ENCODE results near the gene NHERF2.

Gene NHERF2

DNA sequence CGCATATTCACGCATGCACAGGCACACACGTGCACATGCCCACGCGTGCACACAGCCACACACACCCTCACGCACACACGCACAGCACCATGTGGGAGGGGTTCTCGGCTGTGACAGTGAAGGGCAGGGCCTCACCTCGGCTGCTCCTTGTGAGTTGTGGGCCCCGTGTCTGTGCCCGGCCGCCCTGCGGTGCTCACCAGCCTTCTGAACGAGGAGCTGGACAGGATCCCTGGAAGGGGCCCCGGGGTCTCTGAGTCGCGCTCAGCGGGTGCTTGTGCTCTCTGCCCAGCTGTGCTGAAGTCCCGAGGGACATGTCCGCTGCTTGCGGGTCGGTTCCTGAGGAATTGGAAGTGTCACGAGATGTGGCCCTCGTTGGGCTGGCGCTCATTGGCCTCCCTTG, 37.2 kb downstream of the NHERF2 start:
- DNase-seq = no peak

DNA sequence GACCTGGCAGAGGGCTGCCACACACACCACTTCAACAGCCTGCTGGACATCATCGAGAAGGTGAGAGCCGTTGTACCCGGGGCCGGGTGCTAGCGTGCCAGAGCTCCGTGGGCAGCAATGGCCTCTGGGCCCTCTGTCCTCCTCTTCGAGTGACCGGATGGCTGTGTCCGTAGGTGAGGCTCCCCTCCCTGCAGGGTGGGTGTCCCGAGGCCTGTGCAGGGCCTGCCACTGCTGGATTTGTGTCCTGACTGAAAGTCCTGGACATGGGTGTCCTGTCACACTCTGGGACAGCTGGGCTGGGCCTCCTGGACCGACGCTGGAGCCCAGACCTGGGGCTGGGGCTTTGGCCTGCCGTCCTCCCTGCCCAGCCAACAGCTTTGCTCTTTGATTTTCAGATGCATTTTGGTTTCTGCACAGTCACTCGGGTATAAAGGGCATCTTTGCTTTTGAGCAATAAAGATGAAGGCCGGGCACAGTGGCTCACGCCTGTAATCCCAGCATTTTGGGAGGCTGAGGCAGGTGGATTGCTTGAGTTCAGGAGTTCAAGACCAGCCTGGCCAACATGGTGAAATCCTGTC, 37.8 kb downstream of the NHERF2 start:
- DNase-seq = no peak

DNA sequence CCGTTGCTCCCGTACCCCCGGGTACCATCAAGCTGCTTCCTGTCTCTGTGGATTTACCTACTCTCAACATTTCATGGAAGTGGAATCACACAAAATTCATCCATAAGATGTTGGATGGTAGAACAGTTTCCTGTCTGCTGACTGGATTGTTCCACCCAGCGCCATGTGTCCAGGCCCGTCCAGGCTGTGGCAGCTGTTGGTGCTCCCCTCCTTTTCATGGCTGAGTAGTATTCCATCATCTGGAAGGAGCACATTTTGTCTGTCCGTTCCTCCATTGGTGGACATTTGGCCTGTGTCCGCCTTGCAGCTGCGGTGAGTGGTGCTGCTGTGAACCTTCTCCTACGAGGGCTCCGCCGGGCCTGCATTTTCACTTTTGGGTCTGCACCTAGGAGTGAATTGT, 39.4 kb downstream of the NHERF2 start:
- DNase-seq = no peak

DNA sequence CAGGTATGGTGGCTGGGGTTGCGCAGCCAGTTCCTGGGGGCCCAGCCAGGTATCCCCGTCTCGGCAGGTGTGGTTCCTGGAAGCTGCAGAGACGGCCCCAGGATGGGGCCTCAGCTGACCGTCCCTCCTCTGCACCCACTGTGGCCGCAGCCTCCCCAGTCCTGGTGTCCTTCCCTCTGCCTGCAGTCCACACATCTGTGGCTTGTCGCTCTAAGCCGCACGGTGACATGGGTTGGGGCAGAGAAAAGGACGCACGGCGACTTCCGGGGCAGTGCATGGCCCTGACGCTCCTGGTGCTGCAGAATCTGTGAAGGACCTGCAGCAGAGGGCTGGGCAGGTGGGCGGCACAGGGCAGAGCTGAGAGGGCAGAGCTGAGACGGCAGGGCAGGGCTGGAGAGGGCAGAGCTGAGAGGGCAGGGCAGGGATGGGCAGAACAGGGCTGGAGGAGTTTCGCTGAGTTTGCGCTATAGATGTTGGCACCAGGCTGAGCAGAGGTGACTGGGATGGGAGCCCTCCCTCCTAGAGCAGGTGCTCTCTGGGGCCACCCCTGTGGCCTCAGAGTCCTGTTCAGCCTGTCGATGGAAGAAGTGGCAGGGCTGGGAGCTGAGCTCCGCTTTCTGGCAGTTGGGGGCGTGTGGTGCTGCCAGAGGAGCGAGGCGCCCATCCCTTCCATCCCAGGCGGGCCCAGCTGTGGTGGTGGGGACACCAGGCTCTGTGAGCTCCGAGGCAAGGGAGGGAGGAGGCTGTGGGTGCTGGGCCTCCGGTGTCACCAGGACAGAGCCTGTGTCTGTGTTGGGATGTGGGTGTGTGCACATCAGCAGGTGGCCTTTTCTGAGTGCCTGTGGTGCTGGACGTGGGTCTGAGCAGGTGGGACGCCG, 44.1 kb downstream of the NHERF2 start:
- no peak for DNase-seq

DNA sequence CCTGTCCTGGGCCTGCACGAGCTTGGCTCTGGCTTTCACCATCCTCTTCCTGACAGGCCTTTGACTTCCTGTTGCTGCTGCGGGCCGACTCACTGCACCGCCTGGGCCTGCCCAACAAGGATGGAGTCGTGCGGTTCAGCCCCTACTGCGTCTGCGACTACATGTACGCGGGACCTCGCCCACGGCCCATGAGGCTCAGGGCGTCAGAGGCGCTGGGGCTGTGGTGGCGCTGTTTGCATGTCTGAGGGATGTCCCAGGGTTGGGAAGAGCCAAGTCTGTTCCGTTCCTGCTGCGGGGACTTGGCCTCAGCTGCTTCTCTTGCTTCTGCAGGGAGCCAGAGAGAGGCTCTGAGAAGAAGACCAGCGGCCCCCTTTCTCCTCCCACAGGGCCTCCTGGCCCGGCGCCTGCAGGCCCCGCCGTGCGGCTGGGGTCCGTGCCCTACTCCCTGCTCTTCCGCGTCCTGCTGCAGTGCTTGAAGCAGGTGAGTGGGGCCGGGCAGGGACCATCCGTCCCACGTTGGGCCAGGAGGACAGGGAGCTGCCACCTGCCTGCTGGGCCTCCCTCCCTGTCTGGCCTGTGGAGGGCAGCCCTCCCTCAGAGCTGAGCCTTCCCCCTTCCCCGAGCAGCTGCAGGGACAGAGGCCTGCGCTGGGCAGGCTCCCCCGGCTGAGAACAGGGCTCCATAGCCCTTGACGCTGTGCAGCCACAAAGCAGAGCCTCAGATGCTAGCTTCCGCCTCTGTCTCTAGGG, 44.9 kb downstream of the NHERF2 start:
- DNase-seq = no peak

DNA sequence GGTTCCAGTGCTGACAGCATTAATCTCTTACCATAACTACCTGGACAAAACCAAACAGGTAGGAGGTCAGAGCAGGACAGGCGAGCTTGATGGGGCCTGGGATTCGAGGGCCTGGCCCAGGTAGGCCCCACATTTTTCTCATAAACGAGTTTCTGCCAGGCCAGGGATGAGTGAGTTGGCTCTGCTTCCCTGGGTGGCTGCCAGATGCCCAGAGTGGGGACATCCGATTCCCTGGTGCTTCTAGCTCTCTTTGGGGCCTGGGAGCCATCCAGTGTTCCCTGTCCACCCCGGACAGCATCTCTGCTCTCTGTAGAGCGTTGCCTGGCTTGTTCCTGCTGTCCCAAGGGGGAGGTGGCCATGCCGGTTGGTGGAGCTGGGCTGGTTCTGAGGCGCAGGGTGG, 46.2 kb downstream of the NHERF2 start:
- no peak for DNase-seq

DNA sequence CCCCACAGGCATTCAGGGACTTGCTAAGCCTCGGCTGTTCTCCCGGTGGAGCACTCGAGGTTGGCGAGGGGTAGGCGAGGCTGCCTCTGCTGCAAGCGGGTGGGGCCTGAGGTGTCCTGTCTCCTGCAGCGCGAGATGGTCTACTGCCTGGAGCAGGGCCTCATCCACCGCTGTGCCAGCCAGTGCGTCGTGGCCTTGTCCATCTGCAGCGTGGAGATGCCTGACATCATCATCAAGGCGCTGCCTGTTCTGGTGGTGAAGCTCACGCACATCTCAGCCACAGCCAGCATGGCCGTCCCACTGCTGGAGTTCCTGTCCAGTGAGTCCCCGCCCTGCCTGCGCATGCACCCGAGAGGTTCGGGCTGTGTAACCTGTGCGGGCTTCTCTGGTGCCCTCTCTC, 47.4 kb downstream of the NHERF2 start:
- no peak for DNase-seq

DNA sequence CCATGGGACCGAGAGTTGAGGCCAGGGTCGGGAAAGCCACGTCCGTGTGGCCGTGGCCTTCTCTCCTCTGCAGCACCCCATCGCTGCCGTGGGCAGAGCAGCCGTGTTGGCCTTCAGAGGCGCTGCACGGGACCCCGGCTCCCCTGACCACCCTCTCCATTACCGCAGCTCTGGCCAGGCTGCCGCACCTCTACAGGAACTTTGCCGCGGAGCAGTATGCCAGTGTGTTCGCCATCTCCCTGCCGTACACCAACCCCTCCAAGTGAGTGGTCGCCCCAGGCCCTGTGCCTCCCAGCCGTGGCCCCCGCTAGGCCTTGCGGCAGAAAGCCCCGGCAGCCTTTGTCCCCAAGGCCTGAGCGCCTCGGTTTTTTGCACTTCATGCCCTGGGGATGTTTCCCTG, 48.9 kb downstream of the NHERF2 start:
- DNase-seq = no peak

DNA sequence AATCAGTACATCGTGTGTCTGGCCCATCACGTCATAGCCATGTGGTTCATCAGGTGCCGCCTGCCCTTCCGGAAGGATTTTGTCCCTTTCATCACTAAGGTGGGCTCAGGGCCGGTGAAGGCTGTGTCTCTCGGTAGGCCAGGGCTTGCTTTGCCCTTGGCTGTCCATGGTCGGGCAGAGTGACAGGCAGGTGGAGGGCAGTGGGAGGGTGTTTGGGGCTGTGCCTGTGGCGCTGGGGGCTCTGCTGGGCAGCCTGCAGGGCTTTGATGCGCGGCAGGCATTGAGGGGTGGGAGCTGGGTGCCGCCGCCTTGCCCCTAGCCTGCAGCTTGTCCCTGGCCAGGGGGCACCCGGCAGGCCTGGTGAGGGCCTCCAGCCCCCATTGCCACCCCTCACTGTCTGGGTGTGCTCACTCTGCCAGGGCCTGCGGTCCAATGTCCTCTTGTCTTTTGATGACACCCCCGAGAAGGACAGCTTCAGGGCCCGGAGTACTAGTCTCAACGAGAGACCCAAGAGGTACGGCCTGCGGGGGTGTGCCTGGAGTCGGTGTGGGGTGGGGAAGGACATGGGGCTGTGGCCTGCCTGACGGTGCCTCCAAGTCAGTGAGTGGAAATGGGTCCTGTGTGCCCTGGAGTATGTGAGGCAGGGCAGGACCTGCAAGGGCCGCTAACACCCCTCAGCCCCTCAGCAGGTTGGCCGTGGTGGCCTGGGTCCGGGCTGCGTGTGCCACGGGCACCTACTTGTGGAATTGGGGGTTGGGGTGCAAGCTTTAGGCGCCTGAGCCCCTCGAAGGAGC, 49.6 kb downstream of the NHERF2 start:
- no peak for DNase-seq

DNA sequence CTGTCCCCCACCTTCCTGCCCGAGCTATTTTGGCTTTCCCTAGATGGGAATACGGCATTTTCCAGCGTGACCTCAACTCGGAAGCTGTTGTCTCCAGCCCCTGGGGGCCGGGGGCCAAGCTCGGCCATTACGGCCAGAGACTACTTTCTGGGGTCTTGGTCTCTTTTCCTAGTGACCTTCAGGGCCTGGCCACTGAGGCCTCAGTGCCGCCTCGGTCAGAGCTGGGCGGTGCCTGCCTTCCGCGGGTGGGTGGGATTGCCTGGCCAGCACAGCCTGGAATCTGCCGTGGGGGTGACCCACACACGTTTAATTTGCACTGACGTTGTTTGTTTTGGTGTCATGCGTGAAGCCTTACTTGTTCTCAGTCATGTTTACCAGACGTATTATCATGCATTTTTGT, 50.3 kb downstream of the NHERF2 start:
- no peak for DNase-seq

DNA sequence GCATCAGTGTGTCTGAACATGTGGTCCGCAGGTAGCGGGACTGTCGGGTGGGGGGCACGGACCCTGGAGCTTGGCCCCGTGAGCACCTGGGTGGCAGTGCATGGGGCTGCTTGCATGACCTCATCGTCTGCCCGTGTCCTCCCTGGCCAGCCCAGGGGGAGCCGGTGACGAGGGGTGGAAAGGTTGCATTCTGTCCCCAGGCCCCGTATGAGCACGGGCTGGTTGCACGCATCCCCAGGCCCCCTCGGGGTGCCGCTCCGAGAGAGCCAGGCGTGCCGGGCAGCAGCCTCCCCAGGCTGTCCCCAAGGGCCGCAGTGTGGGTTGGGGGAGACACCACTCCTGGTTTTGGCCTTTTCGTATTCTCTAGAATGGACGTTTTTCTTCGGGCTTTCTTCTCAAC, 51.0 kb downstream of the NHERF2 start:
- DNase-seq = no peak

DNA sequence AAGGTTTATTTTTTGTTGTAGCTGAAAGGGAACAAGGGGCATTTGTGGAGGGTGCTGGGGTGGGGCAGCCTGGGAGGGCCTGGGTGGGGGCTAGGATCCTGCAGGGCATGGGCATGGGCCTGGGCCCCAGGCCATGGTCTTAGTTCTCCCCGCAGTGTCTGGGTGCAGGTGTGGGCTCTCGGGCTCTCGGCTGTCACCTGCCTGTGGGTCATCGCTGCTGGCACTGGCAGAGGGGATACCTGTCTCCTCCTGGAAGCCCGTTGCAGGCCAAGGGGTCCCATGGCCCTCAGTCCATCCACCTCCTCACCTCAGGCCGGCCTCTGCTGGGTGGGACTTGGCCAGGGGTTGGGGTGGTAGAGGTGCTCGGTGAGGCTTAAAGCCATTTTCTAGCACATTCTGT, 51.4 kb downstream of the NHERF2 start:
- no peak for DNase-seq

DNA sequence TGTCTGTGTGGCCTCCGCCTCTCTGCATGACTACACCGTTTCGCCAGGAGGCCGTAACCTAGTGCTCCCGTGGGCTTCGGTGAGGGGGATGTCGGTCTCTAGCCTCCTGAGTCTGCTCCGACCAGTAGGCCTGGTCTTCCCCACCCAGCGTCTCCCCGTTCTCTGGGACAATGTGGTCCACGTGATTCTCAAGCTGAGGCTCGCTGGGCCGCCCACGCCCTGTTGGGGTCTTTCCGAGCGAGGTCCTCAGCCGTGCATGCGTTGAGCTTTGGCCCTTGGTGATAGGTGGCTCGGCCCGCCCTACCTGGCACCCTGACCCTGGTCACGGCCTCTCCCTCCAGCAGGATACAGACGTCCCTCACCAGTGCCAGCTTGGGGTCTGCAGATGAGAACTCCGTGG, 52.0 kb downstream of the NHERF2 start:
- DNase-seq = no peak

DNA sequence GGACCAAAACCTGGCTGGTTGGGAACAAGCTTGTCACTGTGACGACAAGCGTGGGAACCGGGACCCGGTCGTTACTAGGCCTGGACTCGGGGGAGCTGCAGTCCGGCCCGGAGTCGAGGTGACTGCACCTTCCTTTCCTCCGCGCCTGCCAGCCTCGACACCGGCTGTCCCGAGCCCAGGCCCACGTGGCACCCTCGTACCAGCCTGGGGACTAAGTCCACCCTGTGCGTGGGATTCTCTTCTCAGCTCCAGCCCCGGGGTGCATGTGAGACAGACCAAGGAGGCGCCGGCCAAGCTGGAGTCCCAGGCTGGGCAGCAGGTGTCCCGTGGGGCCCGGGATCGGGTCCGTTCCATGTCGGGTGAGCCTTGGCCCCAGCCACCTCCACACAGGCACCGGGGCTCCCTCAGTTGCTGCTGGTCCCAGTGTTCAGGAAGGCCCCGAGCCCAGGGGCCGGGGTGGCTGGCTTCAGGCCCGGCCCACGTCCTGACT, 52.7 kb downstream of the NHERF2 start:
- no peak for DNase-seq

DNA sequence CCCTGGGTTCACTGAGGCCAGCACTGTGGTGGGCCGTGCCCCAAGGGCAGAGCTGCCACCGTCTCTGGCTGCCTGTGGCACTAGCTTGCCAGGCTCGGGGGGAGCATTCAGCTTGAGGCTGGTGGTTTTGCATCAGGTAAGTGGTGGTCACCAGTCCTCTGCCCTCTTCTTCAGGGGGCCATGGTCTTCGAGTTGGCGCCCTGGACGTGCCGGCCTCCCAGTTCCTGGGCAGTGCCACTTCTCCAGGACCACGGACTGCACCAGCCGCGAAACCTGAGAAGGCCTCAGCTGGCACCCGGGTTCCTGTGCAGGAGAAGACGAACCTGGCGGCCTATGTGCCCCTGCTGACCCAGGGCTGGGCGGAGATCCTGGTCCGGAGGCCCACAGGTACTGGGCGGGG, 53.3 kb downstream of the NHERF2 start:
- DNase-seq = no peak

DNA sequence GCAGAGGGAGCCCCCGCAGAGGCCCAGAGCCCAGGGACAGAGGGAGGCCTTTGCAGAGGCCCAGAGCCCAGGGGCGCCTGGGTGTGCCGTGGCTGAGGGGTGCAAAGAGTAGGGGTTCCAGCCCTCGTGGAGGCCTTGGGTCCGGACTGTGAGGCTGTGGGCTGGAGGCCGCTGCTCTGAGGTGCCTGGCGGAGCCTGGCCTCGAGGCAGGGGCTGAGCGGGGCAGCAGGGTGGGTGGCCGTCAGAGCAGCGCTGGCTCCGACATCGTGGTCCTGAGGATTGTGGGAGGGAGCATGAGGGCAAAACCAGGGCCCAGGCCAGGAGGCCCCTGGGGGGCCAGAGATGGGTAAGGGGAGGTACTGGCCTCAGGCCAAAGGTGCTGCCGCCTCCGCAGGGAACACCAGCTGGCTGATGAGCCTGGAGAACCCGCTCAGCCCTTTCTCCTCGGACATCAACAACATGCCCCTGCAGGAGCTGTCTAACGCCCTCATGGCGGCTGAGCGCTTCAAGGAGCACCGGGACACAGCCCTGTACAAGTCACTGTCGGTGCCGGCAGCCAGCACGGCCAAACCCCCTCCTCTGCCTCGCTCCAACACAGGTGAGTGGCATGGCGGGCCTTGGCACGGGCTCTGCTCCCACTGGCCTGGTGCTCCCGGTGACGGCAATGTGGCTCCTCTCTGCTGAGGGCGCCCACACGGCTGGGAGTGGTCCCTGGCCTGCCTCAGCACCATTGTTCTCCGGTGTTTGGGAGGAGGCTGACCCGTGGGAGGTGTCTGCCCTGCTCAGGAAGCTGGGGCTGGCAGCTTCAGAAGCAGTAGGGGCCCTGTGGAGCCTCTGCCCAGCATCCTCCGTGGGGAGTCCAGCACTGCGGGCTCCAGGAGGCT, 54.7 kb downstream of the NHERF2 start:
- no peak for DNase-seq

DNA sequence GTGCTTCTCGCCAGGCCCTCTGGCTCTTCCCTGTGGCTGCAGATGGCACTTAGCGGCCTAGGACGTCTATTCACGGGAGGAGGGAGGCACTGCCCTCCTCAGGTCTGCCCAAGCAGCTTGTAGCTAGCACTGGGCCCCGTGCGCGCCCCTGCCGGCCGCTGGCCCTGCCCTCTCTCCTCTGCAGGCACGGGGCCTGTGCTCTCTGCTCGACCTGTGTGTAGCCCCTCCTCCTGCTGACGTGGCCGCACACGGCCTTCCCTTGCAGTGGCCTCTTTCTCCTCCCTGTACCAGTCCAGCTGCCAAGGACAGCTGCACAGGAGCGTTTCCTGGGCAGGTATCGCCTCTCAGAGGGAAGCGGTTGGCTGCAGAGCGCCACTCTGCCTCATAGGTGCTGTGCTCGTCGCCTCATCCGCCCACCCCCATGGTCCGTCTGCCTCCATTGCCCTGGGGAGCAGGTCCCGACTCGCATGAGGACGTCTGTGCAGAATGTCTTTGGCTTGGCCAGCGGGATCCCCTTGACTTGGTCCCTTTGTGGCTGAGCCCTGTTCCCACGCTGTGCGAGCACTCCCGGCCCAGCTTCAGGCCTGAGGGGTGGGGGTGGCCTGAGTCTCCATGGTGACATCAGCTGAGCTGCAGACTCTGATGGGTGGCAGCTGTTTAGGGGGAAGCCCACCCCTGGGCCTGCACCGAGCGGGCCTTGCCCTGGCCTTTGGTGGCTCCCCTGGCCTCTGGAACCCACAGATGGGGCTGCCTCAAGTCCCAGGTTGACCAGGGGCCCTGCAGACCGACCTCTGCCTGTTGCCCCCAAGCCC, 55.7 kb downstream of the NHERF2 start:
- no peak for DNase-seq

DNA sequence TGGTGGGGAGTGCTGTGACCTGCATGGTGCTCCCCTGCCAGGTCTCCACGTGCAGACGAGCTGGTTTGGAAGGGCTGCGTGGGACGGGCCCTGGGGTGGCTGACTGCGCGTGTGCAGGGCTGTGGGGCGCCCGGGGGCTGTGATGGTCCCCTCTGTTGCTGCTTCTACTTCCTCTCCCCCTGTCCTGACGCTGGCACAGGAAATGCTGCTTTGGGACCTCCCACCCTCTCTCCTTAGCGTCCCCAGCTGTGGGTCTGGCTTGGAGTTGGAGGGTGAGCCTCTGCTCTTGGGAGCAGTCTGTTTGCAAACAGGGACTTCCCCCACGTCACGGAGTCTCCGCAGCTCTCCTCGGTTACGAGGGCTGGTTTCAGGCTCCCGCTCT, 56.3 kb downstream of the NHERF2 start:
- no peak for DNase-seq

DNA sequence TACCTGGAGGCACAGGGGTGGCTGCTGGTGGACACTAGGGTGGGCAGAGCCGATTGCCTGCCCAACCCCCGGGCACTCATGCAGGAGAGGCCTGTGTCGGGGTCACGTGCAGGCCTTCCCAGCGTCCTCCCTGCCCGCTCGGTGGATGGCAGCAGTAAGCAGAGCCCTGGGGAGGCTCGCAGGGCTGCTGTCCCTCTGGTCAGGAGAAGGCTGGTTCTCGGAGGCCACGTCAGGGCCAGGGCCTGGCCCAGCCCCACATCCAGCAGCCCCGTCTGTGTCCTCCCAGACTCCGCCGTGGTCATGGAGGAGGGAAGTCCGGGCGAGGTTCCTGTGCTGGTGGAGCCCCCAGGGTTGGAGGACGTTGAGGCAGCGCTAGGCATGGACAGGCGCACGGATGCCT, 56.7 kb downstream of the NHERF2 start:
- DNase-seq = no peak

DNA sequence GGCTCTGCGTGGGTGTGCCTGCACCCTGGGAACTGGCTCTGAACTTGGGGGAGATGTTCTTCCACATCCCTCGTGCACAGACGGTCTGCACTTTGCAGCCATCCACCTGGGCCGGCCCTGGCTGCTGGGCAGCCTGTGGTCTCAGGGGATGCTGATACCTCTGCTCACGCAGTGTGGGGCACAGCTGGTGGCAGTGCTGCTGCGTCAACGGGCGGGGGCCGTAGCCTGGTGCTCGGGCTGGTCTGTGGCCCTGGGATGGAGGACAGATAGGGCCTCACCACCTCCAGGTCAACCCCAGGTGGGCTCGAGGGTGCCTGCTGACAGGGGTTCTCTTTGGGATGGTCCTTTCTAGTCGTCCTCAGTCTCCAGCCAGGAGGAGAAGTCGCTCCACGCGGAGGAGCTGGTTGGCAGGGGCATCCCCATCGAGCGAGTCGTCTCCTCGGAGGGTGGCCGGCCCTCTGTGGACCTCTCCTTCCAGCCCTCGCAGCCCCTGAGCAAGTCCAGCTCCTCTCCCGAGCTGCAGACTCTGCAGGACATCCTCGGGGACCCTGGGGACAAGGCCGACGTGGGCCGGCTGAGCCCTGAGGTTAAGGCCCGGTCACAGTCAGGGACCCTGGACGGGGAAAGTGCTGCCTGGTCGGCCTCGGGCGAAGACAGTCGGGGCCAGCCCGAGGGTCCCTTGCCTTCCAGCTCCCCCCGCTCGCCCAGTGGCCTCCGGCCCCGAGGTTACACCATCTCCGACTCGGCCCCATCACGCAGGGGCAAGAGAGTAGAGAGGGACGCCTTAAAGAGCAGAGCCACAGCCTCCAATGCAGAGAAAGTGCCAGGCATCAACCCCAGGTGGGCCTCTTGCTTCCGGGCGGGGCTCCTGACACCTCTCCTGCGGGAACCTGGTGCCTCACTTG, 57.4 kb downstream of the NHERF2 start:
- no peak for DNase-seq
